Loucy (cell line): Measurements from ENCODE around the gene MED26.

ENCODE experiments used
- H2AFZ ChIP-seq: fragments of 200-600 bp; sonication (generic); 2 replicates; pipeline ENCODE4 v1.6.0; 2016; ENCODE audit warnings: antibody characterized with exemption, mild to moderate bottlenecking, low read length, moderate library complexity
- H3F3A ChIP-seq: fragments of 200-600 bp; 2 replicates; pipeline ENCODE4 v1.6.0; 2016; ENCODE audit warnings: antibody characterized with exemption, low read depth, mild to moderate bottlenecking
- H3K27me3 ChIP-seq: fragments of 200-600 bp; sonication (generic); 2 replicates; pipeline ENCODE4 v1.6.1; 2014; ENCODE audit warnings: low read length, mild to moderate bottlenecking; ENCODE audit not compliant: insufficient read depth, poor library complexity, severe bottlenecking
- H3K36me3 ChIP-seq: fragments of 200-600 bp; sonication (generic); 2 replicates; pipeline ENCODE4 v1.6.1; 2016; ENCODE audit warnings: low read length; ENCODE audit not compliant: insufficient read depth
- H3K4me1 ChIP-seq: fragments of 200-600 bp; sonication (generic); 2 replicates; pipeline ENCODE4 v1.5.1; 2014; ENCODE audit warnings: low read length, mild to moderate bottlenecking; ENCODE audit not compliant: insufficient read depth, poor library complexity, severe bottlenecking
- H3K4me2 ChIP-seq: fragments of 200-600 bp; sonication (generic); 2 replicates; pipeline ENCODE4 v1.6.0; 2014; ENCODE audit warnings: antibody characterized with exemption, low read length, low read depth, mild to moderate bottlenecking; ENCODE audit not compliant: poor library complexity, severe bottlenecking
- H3K4me3 ChIP-seq: fragments of 200-600 bp; sonication (generic); 2 replicates; pipeline ENCODE4 v1.5.1; 2014; ENCODE audit warnings: low read length, mild to moderate bottlenecking, mixed read lengths; ENCODE audit not compliant: poor library complexity, severe bottlenecking
- H3K79me2 ChIP-seq: fragments of 200-600 bp; sonication (generic); 2 replicates; pipeline ENCODE4 v1.6.1; 2014; ENCODE audit warnings: low read length; ENCODE audit not compliant: insufficient read depth
- H3K9ac ChIP-seq: fragments of 200-600 bp; sonication (generic); 2 replicates; pipeline ENCODE4 v1.6.0; 2014; ENCODE audit warnings: mild to moderate bottlenecking, low read depth, low read length, moderate library complexity; ENCODE audit not compliant: poor library complexity, severe bottlenecking
- H3K9me2 ChIP-seq: fragments of 200-600 bp; sonication (generic); replicated peaks from 2 replicates; pipeline ENCODE4 v1.6.1; 2016; ENCODE audit warnings: low read depth, low read length, mixed read lengths
- H3K9me3 ChIP-seq: fragments of 200-600 bp; sonication (generic); 2 replicates; pipeline ENCODE4 v1.6.1; 2014; ENCODE audit warnings: mild to moderate bottlenecking, antibody characterized with exemption, low read length, low read depth; ENCODE audit not compliant: insufficient read depth
- H4K20me1 ChIP-seq: fragments of 200-600 bp; sonication (generic); 2 replicates; pipeline ENCODE4 v1.6.0; 2014; ENCODE audit warnings: antibody characterized with exemption, low read length, mild to moderate bottlenecking; ENCODE audit not compliant: insufficient read depth, poor library complexity, severe bottlenecking
- EZH2phosphoT487 ChIP-seq: fragments of 200-600 bp; IDR thresholded peaks from 2 replicates; pipeline ENCODE4 v1.6.1; 2018; ENCODE audit warnings: antibody characterized with exemption, mild to moderate bottlenecking, moderate library complexity, borderline replicate concordance
- TF ChIP-seq, protein P1 (sequence below): fragments of 200-600 bp; sonication (generic); conservative IDR thresholded peaks from 2 replicates; pipeline ENCODE4 v1.5.1; 2014; ENCODE audit warnings: mild to moderate bottlenecking, antibody characterized with exemption, low read length

The MED26 gene

DNA sequence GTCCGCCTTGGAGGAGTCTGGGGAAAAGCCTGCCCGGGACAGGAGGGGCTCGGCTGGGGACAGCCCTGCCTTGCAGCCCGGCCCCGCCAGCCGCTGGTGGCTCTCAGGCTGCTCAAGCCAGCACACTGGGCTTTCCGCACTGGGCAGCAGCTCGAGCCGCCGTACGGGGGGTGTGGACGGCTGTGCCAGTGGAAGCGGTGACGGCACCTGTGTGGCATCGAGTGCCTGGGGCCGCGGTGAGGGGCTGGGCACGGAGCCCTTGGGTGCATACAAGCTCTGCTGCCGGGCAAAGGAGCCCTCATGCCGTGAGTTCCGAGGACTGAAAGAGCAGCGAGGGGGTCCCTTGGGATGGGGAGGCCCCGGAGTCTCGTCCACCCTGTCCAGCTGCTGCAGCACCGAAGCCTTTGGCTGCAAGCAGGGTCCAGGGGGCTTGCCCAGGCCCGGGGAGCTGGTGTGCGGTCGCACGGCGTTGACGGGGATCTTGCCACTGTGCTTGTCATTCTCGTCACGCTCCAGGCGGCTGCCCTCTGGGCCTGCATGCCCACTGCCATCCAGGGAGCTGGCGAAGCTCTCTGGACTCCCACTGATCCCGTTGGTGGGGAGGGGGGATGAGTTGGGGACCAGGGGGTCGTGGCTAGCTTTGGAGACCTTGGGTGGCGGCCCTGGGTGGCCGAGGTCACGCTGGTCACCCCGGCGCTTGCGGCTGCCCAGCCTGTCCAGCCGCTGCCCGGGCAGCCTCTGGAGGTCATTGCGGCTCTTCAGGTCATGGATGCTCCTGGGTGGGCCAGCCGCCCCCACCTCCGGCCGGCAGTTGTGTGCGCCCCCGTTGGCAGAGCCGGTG lies 51.1 kb downstream of the MED26 start:
- Histone ChIP-seq H3K9me3 (no peaks in the 10 kb centered on the region), H2AFZ (no peak overlapping the region), H4K20me1 (peaks cover 49% of the 10 kb centered on the region), H3K9me2 (no peaks in the 10 kb centered on the region), H3K36me3 (peaks cover 43% of the 10 kb centered on the region; the same call in 1 of the 2 replicates), H3K9ac (no peak overlapping the region), H3K4me3 (no peak overlapping the region), H3K4me1 (peaks cover 25% of the 10 kb centered on the region), H3K79me2 (peaks cover 95% of the 10 kb centered on the region), H3F3A (no peaks in the 10 kb centered on the region), H3K27me3 (no peaks in the 10 kb centered on the region), H3K4me2 (no peak overlapping the region)
- TF ChIP-seq EZH2phosphoT487: no peak
- TF ChIP-seq, protein P1, sequence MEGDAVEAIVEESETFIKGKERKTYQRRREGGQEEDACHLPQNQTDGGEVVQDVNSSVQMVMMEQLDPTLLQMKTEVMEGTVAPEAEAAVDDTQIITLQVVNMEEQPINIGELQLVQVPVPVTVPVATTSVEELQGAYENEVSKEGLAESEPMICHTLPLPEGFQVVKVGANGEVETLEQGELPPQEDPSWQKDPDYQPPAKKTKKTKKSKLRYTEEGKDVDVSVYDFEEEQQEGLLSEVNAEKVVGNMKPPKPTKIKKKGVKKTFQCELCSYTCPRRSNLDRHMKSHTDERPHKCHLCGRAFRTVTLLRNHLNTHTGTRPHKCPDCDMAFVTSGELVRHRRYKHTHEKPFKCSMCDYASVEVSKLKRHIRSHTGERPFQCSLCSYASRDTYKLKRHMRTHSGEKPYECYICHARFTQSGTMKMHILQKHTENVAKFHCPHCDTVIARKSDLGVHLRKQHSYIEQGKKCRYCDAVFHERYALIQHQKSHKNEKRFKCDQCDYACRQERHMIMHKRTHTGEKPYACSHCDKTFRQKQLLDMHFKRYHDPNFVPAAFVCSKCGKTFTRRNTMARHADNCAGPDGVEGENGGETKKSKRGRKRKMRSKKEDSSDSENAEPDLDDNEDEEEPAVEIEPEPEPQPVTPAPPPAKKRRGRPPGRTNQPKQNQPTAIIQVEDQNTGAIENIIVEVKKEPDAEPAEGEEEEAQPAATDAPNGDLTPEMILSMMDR: no peak

DNA sequence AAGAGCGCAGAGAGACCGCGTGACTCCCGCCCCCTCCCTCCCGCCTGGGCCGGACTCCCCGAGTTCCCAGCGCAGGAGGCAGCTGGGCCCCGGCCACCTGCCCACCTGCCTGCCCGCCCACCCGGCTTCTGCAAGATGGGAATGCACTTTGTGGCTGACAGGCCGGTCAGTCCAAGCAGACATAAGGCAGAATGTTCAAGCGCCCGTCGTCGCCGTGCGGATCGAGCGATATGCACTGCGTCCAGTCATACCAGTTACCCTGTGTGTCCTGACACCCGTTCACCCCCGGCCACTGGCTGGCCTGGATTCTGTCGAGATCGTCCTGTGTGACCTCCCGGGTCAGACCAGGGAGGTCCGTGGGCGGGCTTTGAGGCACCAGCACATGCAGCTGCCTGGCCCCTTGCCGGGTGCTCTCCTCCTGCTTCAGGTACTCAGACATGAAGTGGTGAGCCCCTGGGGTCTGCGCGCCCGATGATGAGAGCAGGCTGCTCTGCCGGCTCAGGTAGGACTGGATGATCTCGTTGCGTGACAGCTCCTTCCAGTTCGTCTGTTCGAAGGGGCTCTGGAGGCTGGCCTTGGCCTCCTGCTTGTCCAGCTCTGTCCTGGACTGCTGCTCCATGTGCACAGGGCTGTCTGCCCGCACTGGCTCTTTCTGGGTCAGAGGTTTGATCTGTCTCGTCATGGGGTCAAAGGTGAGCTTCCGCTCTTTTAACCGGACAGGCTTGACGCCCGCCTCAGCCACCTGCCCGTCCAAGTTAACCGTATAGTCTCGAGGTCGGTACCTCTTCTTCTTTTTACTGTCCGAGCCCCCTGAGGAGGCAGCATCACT lies 51.9 kb downstream of the MED26 start:
- Histone ChIP-seq H3K4me1 (peaks cover 28% of the 10 kb centered on the region), H3F3A (no peaks in the 10 kb centered on the region), H2AFZ (no peak overlapping the region), H3K4me2 (no peak overlapping the region), H3K79me2 (peaks cover 95% of the 10 kb centered on the region), H3K27me3 (no peaks in the 10 kb centered on the region), H4K20me1 (peaks cover 49% of the 10 kb centered on the region), H3K9ac (no peak overlapping the region), H3K4me3 (no peak overlapping the region), H3K9me2 (no peaks in the 10 kb centered on the region), H3K36me3 (peaks cover 43% of the 10 kb centered on the region; the same call in 1 of the 2 replicates), H3K9me3 (no peaks in the 10 kb centered on the region)
- TF ChIP-seq, protein P1: no peak
- TF ChIP-seq EZH2phosphoT487: no peak

DNA sequence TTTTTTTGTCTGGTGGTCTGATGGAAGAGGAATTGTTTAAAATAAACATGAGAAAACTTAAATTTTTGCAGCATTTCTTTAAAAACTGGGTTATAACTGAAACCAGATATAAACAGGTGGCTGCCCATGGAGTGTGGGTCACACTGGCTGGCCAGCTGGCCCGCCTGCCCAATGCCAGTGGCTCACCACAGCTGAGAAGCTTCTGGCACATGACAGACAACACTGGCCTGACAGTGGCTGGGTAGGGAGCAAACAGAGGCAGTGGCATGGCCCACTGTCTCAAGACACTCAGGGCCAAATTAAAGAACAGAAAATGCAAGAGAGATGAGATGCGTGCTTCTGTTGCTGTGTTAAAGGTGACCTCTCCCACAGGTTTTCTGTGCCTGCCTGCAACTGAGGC lies 52.7 kb downstream of the MED26 start:
- H3K4me2 ChIP-seq: no peak overlapping the region
- no peak overlapping the region for H2AFZ ChIP-seq
- H3K27me3 ChIP-seq: no peaks in the 10 kb centered on the region
- H3K9me2 ChIP-seq: no peaks in the 10 kb centered on the region
- peaks cover 34% of the 10 kb centered on the region for H3K4me1 ChIP-seq
- H3K9ac ChIP-seq: no peak overlapping the region
- no peaks in the 10 kb centered on the region for H3F3A ChIP-seq
- no peak overlapping the region for H3K4me3 ChIP-seq
- no peak for TF ChIP-seq EZH2phosphoT487
- TF ChIP-seq, protein P1: no peak
- peaks cover 48% of the 10 kb centered on the region for H4K20me1 ChIP-seq
- H3K36me3 ChIP-seq: peaks cover 43% of the 10 kb centered on the region; the same call in 1 of the 2 replicates
- H3K79me2 ChIP-seq: peaks cover 95% of the 10 kb centered on the region
- no peaks in the 10 kb centered on the region for H3K9me3 ChIP-seq
